Activated T-helper 17 cell treated with anti-CD3 and anti-CD28 coated beads, Interleukin-2, amount 50 U/mL, for 72 hours (primary cell): Measurements from ENCODE around the gene LSMEM2. TPM values are rescaled to one million over a fixed set of nuclear protein-coding genes. Genes with fewer than 3 reads are reported as not detected.
"Not testable (repeated sequence)": the region's sequence is repeated elsewhere in the genome, so short reads cannot be mapped to it uniquely, and the experiment has no call there.

Experiments
- ATAC-seq: fragments of 150-1000 bp; cut with Tn5 transposase; replicated peaks from 2 replicates; pipeline ENCODE4 v1.10.0; 2021; ENCODE audit warnings: mild to moderate bottlenecking, moderate library complexity
- H3K27ac Mint-ChIP-seq: one replicate; pipeline ENCODE4 v1.8.0; 2022; ENCODE audit warnings: mixed read lengths
- H3K27me3 Mint-ChIP-seq: one replicate; pipeline ENCODE4 v1.8.0; 2022; ENCODE audit warnings: mixed read lengths
- H3K36me3 Mint-ChIP-seq: one replicate; pipeline ENCODE4 v1.8.0; 2022; ENCODE audit warnings: low read depth, mild to moderate bottlenecking, mixed read lengths
- H3K4me1 Mint-ChIP-seq: one replicate; pipeline ENCODE4 v1.8.0; 2022; ENCODE audit warnings: mixed read lengths
- H3K4me3 Mint-ChIP-seq: one replicate; pipeline ENCODE4 v1.8.0; 2022; ENCODE audit warnings: mild to moderate bottlenecking, mixed read lengths
- H3K9me3 Mint-ChIP-seq: one replicate; pipeline ENCODE4 v1.8.0; 2022; ENCODE audit warnings: mixed read lengths
- total RNA-seq, 2 donors: library from RNA; stranded (reverse); gene quantifications; one replicate each; pipeline ENCODE4 v1.2.3, GENCODE V29; 2022

The LSMEM2 gene
- total RNA-seq, 2 donors from 2014 or later: 0.34 TPM; not detected in 1

GRCh38 chr3:50274371-50275104, 4.3 kb upstream of the LSMEM2 start:
- Mint-ChIP-seq H3K4me3 (peak overlapping the region; percentile 60), H3K27me3 (peaks cover 27% of the 10 kb centered on the region), H3K36me3 (no peaks in the 10 kb centered on the region), H3K9me3 (no peaks in the 10 kb centered on the region), H3K4me1 (peaks cover 9% of the 10 kb centered on the region), H3K27ac (no peak overlapping the region)
- peak; percentile 41 for ATAC-seq

- Mint-ChIP-seq H3K27ac (no peak overlapping the region), H3K4me1 (peaks cover 9% of the 10 kb centered on the region), H3K27me3 (peaks cover 27% of the 10 kb centered on the region), H3K9me3 (no peaks in the 10 kb centered on the region), H3K4me3 (peak overlapping the region; percentile 35), H3K36me3 (no peaks in the 10 kb centered on the region)
- ATAC-seq: no peak
These were observed 3.5 kb upstream of the LSMEM2 start for GRCh38 chr3:50275141-50275995.

- Mint-ChIP-seq H3K4me1 (peaks cover 9% of the 10 kb centered on the region), H3K4me3 (peak overlapping the region; percentile 35), H3K9me3 (no peaks in the 10 kb centered on the region), H3K27ac (no peak overlapping the region), H3K27me3 (peaks cover 27% of the 10 kb centered on the region), H3K36me3 (no peaks in the 10 kb centered on the region)
- ATAC-seq: no peak
These were observed 2.7 kb upstream of the LSMEM2 start for GRCh38 chr3:50275996-50276761.

- no peaks in the 10 kb centered on the region for H3K36me3 Mint-ChIP-seq
- H3K4me1 Mint-ChIP-seq: peaks cover 9% of the 10 kb centered on the region
- no peaks in the 10 kb centered on the region for H3K9me3 Mint-ChIP-seq
- peaks cover 27% of the 10 kb centered on the region for H3K27me3 Mint-ChIP-seq
- no peak overlapping the region for H3K27ac Mint-ChIP-seq
- no peak for ATAC-seq
- H3K4me3 Mint-ChIP-seq: no peak overlapping the region
These were observed 2.2 kb upstream of the LSMEM2 start for GRCh38 chr3:50276762-50277101.

GRCh38 chr3:50278123-50278879, 586 bp upstream of the LSMEM2 start:
- no peaks in the 10 kb centered on the region for H3K9me3 Mint-ChIP-seq
- H3K4me3 Mint-ChIP-seq: no peak overlapping the region
- H3K36me3 Mint-ChIP-seq: no peaks in the 10 kb centered on the region
- ATAC-seq: peak; percentile 22
- H3K27ac Mint-ChIP-seq: no peak overlapping the region
- H3K4me1 Mint-ChIP-seq: peaks cover 5% of the 10 kb centered on the region
- peaks cover 23% of the 10 kb centered on the region for H3K27me3 Mint-ChIP-seq

- H3K27me3 Mint-ChIP-seq: peaks cover 18% of the 10 kb centered on the region
- peaks cover under 1% of the 10 kb centered on the region for H3K4me1 Mint-ChIP-seq
- ATAC-seq: no peak
- no peak overlapping the region for H3K27ac Mint-ChIP-seq
- H3K36me3 Mint-ChIP-seq: no peaks in the 10 kb centered on the region
- H3K4me3 Mint-ChIP-seq: no peak overlapping the region
- no peaks in the 10 kb centered on the region for H3K9me3 Mint-ChIP-seq
These were observed 549 bp downstream of the LSMEM2 start for GRCh38 chr3:50279255-50280016.

GRCh38 chr3:50284121-50284520, 5.2 kb downstream of the LSMEM2 start:
- not testable (repeated sequence) for H3K27ac Mint-ChIP-seq

GRCh38 chr3:50286322-50287227, 7.7 kb downstream of the LSMEM2 start:
- H3K27ac Mint-ChIP-seq: no peak overlapping the region
- no peaks in the 10 kb centered on the region for H3K27me3 Mint-ChIP-seq
- H3K9me3 Mint-ChIP-seq: no peaks in the 10 kb centered on the region
- H3K36me3 Mint-ChIP-seq: peaks cover 45% of the 10 kb centered on the region
- H3K4me3 Mint-ChIP-seq: no peak overlapping the region
- peaks cover 6% of the 10 kb centered on the region for H3K4me1 Mint-ChIP-seq
- ATAC-seq: no peak

More at GRCh38 chr3:50284121-50284520, 5.2 kb downstream of the LSMEM2 start:
- H3K4me3 Mint-ChIP-seq, ATAC-seq, H3K4me1 Mint-ChIP-seq, H3K27me3 Mint-ChIP-seq, H3K9me3 Mint-ChIP-seq: not testable (repeated sequence)
- peaks cover 23% of the 10 kb centered on the region for H3K36me3 Mint-ChIP-seq

GRCh38 chr3:50287262-50287661, 8.4 kb downstream of the LSMEM2 start:
- peaks cover 47% of the 10 kb centered on the region for H3K36me3 Mint-ChIP-seq
- H3K4me3 Mint-ChIP-seq: no peak overlapping the region
- no peaks in the 10 kb centered on the region for H3K27me3 Mint-ChIP-seq
- ATAC-seq: no peak
- H3K27ac Mint-ChIP-seq: no peak overlapping the region
- H3K4me1 Mint-ChIP-seq: peaks cover 6% of the 10 kb centered on the region
- H3K9me3 Mint-ChIP-seq: no peaks in the 10 kb centered on the region

- Mint-ChIP-seq H3K4me3 (no peak overlapping the region), H3K27ac (no peak overlapping the region), H3K4me1 (peaks cover 14% of the 10 kb centered on the region), H3K36me3 (peaks cover 47% of the 10 kb centered on the region), H3K9me3 (no peaks in the 10 kb centered on the region), H3K27me3 (no peaks in the 10 kb centered on the region)
- no peak for ATAC-seq
These were observed 9.6 kb downstream of the LSMEM2 start for GRCh38 chr3:50288387-50289007.

GRCh38 chr3:50289130-50289529, 10.2 kb downstream of the LSMEM2 start:
- H3K4me1 Mint-ChIP-seq: peaks cover 14% of the 10 kb centered on the region
- peaks cover 47% of the 10 kb centered on the region for H3K36me3 Mint-ChIP-seq
- H3K9me3 Mint-ChIP-seq: no peaks in the 10 kb centered on the region
- H3K4me3 Mint-ChIP-seq: peak overlapping the region; percentile 89
- H3K27ac Mint-ChIP-seq: no peak overlapping the region
- no peaks in the 10 kb centered on the region for H3K27me3 Mint-ChIP-seq
- ATAC-seq: no peak

- ATAC-seq: no peak
These were observed 11.3 kb downstream of the LSMEM2 start for GRCh38 chr3:50290161-50290641.

More at GRCh38 chr3:50290161-50290641, 11.3 kb downstream of the LSMEM2 start:
- Mint-ChIP-seq H3K36me3 (peaks cover 47% of the 10 kb centered on the region), H3K27me3 (no peaks in the 10 kb centered on the region), H3K4me1 (peaks cover 14% of the 10 kb centered on the region), H3K9me3 (no peaks in the 10 kb centered on the region), H3K27ac (no peak overlapping the region), H3K4me3 (peak overlapping the region; percentile 89)
